ENCODE results near the gene PRDM11. TPM values are rescaled to one million over a fixed set of nuclear protein-coding genes. Genes with fewer than 3 reads are reported as not detected.

Gene PRDM11
- polyA plus RNA-seq, 3 donors: 22.4 to 25.9 (median 23.2) TPM

DNA sequence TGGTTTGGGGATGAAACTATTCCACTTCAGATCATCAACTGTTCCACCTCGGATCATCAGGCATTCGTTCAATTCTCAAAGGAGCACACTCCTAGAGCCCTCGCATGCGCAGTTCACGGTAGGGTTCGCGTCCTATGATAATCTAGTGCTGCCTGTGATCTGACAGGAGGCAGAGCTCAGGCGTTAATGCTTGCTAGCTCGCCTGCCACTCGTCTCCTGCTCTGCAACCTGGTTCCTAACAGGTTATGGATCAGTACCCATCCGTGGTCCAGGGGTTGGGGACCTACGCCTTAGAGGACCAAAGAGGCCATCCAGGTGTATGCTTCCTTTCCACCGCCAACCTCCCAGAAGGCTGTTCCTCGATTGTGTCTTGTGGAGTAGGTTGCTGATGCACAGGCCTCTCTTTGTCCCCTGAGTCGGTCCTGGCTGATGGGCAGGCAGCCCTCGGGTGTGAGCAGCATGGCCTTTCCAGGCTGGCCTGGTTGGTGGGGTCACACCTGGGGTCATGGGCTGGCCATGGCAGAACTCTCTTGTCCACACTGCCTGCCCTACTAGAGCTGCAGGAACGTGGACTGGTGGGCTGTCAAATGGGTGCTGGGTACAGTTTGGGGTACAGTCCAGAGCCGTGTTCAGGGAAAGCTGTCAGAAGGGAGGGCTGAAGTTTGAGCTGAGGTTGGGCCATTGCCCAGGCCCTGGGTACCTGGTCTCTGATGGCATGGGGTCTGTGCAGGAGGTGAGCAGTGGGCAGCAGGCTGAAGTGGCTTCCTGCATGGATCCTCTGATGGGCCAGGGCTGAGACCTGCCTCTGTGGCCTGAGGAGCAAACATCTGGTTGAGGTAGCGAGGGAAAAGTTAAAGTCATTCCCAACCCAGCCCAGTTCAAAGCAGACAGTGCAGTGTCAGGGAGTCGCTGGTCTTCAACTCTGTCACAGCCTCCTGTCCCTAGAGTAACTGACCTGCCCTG is 11.1 kb downstream of the PRDM11 start:
- no peak for DNase-seq

- DNase-seq: peak; percentile 70
Measured at GRCh38 chr11:45158210-45158731, 11.8 kb downstream of the PRDM11 start.

- no peak for DNase-seq
Measured at GRCh38 chr11:45158891-45159605, 12.6 kb downstream of the PRDM11 start.

DNA sequence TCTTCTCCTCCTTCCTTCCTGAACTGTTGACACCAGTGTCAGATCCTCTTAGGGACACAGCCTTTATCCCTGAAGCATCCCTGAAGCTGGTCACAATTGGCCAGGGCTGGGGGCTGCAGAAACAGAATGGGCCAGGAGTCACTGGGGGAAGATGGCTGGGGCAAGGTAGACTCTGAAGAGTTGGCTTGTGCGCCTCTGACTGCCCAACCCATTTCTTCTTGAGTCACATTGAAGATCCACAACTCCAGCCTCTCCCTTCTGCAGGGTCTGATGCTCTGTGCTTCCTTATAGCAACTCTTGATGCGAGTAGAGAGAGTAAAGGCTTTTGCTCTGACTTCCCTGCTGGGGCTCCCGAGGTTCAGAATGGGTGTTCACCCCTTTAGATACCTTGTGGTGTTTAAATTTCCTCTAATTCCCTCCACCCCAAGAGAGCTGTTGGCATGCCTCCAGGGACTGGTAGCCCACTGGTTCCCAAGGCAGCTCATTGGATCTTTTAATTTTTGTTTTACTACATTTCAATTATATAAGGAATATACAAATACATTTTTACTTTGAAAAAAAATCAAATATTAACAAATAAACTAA is 13.4 kb downstream of the PRDM11 start:
- no peak for DNase-seq

GRCh38 chr11:45161252-45162063 is 15.0 kb downstream of the PRDM11 start:
- DNase-seq: no peak

- DNase-seq: no peak
Measured at GRCh38 chr11:45162064-45162375, 15.6 kb downstream of the PRDM11 start.

DNA sequence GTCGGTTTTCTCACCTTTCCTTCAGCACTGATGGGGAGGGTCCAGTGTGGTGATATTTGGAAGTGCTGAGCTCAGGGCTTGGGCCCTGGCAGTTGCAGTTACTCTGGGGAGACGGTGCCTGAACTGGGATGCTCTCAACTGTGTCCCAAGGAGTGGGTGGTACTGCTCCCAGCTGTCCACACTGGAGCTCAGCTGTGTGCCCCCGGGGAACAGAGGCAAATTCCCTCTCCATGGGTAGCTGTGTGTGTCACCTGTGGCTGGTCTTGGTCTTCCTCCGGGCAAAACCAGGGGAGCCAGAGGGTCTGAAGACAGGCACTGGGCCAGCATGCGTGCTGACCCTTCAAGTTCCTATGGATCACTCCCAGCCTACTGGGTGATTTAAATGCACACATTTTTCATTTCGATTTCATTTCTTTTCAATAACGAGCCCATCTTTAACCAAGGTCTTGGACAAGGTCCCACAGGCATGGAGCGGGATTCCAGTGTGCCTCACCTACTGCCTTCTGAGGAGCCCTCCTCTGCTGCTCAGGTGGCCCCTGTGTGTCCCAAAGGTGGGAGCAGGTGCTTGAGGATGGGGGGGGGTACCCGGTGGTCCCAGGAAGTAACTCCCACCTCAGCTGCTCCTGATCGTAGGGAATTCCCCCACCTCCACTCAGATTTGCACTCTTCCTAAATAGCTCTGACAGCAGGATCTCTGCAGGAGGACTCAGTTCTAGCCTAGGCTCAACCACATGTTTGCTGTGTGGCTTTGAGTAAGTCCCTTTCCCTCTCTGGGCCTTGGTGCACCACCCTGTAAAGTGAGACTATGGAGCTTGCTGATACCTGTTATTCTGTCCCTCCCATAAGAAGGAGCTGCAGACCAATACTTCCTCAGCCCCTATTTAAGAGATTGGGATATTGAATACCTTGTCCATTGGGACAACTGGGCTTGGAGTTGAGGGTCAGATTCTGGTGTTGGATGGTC is 16.8 kb downstream of the PRDM11 start:
- DNase-seq: no peak

DNA sequence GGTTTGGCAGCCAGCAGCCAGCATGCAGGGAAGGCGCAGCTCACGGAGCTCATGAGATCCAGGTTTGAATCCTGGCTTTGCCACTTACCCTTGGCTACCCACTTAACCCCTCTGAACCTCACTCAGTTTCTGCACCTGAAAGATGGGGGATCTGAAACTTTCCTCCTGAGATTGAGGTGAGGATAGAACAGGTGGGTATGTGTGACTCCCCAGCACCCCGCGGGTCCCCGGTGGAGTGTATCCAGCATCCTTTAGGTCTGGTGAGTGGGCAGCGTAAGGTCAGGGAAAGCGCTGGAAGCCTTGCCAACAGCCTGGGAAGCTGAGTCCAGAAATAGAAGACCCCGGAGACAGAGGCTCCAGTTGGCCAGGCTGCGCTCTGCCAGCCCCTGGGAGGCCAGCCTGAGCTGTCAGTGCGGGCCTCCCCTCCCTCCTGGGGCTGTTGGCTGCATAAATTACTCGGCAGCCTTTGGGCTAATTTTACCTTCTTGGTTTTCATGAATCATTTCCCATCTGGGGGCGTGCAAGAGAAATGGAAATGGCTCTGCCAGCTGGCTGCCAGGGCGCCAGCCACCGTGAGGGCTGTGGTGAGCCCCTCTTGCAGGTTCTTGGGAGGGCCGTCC is 17.6 kb downstream of the PRDM11 start:
- DNase-seq: no peak

DNA sequence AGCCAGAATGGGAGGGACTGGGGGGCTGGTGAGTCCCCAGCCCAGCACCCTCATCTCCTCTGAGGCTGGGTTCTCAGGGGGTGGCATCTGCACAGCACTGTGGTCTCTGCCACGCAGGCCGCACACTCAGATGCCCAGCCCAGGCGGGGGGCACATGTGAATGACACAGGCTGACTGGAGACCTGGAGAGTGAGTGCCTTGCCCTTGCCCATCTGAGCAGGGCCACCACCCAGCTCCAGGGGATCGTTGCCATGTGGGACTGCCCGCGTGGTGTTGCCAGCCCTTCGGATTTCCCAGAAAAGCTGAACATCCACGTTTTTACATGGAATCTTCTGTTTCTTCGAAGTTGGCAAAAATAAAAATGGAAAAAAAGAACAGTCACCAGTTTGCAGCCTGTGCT is 18.9 kb downstream of the PRDM11 start:
- no peak for DNase-seq

DNA sequence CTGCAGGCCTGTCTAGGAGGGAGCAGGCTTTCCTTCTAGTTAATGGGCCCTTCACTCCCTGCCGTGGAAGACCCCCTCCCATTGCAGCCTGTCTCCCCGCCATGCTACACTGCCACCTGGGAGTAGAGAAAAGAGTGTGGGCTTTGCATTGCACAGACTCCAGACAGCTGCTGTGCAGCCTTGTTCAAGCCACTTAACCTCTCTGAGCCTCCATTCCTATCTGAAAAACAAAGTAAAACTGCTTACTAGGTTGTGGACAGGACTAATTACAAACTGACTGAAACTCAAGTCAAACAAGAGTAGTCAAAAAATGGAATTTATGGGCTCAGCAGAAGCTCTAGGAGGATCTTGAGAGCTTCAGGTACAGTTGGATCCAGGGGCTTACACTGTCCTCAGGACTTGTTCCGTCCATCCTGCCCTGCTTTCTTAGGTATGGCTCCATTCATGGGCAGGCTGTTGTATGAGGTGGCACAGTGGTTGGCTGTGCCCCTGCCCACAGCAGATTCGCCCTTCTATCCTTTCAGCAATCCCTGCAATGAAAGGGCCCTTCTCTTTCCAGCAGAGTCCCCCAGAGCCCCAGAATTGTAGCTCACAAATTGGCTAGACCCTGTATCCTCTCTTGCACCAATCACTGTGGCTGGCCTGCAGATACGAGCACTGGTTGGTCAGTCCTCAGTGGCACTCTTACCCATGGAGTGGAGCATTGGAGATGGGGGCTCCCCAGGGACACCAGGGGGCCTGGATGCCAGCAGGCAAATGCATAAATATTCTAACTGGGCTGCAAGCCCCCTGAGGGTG is 19.6 kb downstream of the PRDM11 start:
- no peak for DNase-seq

DNA sequence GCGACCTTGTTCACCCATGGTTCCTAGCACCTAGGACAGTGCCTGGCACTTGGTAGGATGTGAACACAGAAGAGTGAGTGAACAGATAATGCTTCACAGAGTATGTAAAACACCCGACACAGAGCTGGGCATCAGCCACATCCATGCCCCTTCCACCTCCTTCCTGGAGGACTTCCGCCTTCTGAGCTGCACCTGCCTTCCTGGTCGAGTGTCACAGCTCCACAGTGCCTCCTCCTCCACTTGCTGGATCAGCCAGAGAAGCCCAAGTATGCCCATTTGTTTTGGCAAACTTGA is 20.1 kb downstream of the PRDM11 start:
- DNase-seq: no peak

DNA sequence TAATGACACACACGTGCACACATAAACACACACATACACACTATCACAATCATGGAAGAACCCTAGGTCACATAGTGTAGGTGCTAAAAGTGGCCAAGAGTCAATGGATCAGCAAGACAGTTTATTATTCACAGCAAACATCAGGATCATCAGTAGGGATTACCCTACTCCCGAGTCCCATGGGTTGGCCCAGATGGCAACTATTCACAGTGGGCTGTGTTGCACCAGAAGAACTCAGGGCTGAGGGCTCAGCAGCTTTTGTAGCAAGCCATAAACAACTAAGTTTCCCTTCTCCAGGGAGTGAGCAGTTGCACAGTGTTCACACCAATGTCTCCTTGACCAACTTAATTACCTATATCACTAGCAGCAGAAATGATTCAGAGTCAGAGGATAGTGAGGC is 20.8 kb downstream of the PRDM11 start:
- no peak for DNase-seq

GRCh38 chr11:45168366-45169130 is 22.1 kb downstream of the PRDM11 start:
- no peak for DNase-seq

GRCh38 chr11:45169310-45170072 is 23.1 kb downstream of the PRDM11 start:
- no peak for DNase-seq

DNA sequence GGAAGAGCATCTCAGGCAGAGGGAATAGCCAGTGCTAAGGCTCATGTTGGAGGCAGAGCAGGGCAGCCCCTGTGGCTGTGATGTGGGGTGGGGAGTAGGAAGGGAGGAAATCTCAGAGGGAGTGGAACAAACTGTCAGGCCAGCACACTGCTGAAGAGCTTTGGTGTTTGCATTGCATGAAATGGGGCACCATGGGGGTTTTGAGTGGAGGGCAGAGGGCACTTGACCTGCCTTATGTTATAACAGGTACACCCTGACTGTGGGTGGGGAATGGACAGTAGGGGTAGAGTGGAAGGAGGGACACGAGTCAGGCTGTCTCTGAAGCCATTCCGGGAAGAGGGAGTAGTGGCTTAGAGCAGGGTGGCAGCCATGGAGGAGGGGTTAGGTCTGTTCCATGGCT is 24.0 kb downstream of the PRDM11 start:
- DNase-seq: no peak

- DNase-seq: no peak
Measured at GRCh38 chr11:45171550-45171949, 25.1 kb downstream of the PRDM11 start.

- no peak for DNase-seq
Measured at GRCh38 chr11:45173064-45173463, 26.6 kb downstream of the PRDM11 start.

Measured in renal pelvis (tissue), 4 donors.